Measurements from ENCODE around the gene RNASEL.

GRCh38 chr1:182525342-182525741 is 63.7 kb downstream of the RNASEL start:
- TF ChIP-seq MAFK (IDR thresholded peaks at IDR 0.05; ENCODE audit: low read depth, low read length) (no peak), POLR2A (IDR thresholded peaks at IDR 0.05; ENCODE audit: low read depth, low read length) (no peak), BHLHE40 (IDR thresholded peaks at IDR 0.05; ENCODE audit: low read depth, low read length) (no peak), RFX5 (IDR thresholded peaks at IDR 0.05; ENCODE audit: low read depth, low read length) (no peak), MAZ (IDR thresholded peaks at IDR 0.05; ENCODE audit: borderline replicate concordance, low read depth, low read length) (no peak), RCOR1 (IDR thresholded peaks at IDR 0.05; ENCODE audit: insufficient replicate concordance, low read length) (no peak), CEBPB (IDR thresholded peaks at IDR 0.05; ENCODE audit: low read depth, low read length) (no peak)
- TF ChIP-seq, protein P1, sequence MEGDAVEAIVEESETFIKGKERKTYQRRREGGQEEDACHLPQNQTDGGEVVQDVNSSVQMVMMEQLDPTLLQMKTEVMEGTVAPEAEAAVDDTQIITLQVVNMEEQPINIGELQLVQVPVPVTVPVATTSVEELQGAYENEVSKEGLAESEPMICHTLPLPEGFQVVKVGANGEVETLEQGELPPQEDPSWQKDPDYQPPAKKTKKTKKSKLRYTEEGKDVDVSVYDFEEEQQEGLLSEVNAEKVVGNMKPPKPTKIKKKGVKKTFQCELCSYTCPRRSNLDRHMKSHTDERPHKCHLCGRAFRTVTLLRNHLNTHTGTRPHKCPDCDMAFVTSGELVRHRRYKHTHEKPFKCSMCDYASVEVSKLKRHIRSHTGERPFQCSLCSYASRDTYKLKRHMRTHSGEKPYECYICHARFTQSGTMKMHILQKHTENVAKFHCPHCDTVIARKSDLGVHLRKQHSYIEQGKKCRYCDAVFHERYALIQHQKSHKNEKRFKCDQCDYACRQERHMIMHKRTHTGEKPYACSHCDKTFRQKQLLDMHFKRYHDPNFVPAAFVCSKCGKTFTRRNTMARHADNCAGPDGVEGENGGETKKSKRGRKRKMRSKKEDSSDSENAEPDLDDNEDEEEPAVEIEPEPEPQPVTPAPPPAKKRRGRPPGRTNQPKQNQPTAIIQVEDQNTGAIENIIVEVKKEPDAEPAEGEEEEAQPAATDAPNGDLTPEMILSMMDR (conservative IDR thresholded peaks at IDR 0.05; ENCODE audit: low read depth, low read length) = no peak
